Right atrium auricular region (tissue), 2 donors: ENCODE measurements around the gene CD80. TPM values are rescaled to one million over a fixed set of nuclear protein-coding genes. Genes with fewer than 3 reads are reported as not detected.
"Not testable (repeated sequence)": the region's sequence is repeated elsewhere in the genome, so short reads cannot be mapped to it uniquely, and the experiment has no call there.

ENCODE experiments used
- DNase-seq: peaks from one replicate; pipeline ENCODE4 v3.0.0-alpha.2; 2019; ENCODE audit warnings: low spot score
- H3K27ac ChIP-seq, 2 donors: fragments of 200-600 bp; sonication (generic); 1 replicate in 1 of 2; 2 replicates in 1 of 2; pipeline ENCODE4 v1.5.1; 2016 to 2019
- H3K27me3 ChIP-seq, 2 donors: fragments of 200-600 bp; sonication (generic); one replicate each; pipeline versions ENCODE4 v1.5.1 to v1.6.0; 2017 to 2019
- H3K36me3 ChIP-seq: fragments of 200-600 bp; sonication (generic); one replicate; pipeline ENCODE4 v1.5.1; 2016
- H3K4me1 ChIP-seq, 2 donors: fragments of 200-600 bp; sonication (generic); one replicate each; pipeline versions ENCODE4 v1.5.1 to v1.6.0; 2017 to 2019
- H3K4me3 ChIP-seq, 2 donors: fragments of 200-600 bp; sonication (generic); 1 replicate in 1 of 2; 2 replicates in 1 of 2; pipeline ENCODE4 v1.5.1; 2017 to 2019; ENCODE audit warnings: mild to moderate bottlenecking in 1 of 2, moderate library complexity in 1 of 2
- H3K9me3 ChIP-seq, 2 donors: fragments of 200-600 bp; sonication (generic); one replicate each; pipeline ENCODE4 v1.5.1; 2019
- CTCF ChIP-seq, 2 donors: fragments of 200-600 bp; sonication (generic); IDR thresholded peaks; one replicate each; pipeline ENCODE4 v1.5.1; 2019; ENCODE audit warnings: antibody characterized with exemption in 2 of 2
- total RNA-seq, 2 donors: library from RNA; depleted of rRNA; stranded (reverse); fragments of >200 nt; gene quantifications; one replicate each; pipeline ENCODE4 v1.1.0, GENCODE V29; 2016

Gene CD80
- total RNA-seq, 2 donors from 2014 or later, result 0.20 to 0.67 TPM

- Histone ChIP-seq H3K36me3 (no peaks in the 10 kb centered on the region), H3K4me1 (no peaks in the 10 kb centered on the region), H3K27me3 (no peaks in the 10 kb centered on the region), H3K9me3 (no peaks in the 10 kb centered on the region), H3K27ac (no peak overlapping the region), H3K4me3 (no peak overlapping the region)
- no peak for TF ChIP-seq CTCF (IDR thresholded peaks at IDR 0.05)
- DNase-seq, result no peak
Observed at GRCh38 chr3:119555929-119556328, 3.5 kb downstream of the CD80 start.

GRCh38 chr3:119555309-119555735 is 4.1 kb downstream of the CD80 start:
- Histone ChIP-seq H3K4me3 (no peak overlapping the region), H3K27ac (no peak overlapping the region), H3K4me1 (no peaks in the 10 kb centered on the region), H3K36me3 (no peaks in the 10 kb centered on the region), H3K9me3 (no peaks in the 10 kb centered on the region), H3K27me3 (no peaks in the 10 kb centered on the region)
- DNase-seq, result no peak
- TF ChIP-seq CTCF (IDR thresholded peaks at IDR 0.05), result no peak

- Histone ChIP-seq H3K27ac (no peak overlapping the region), H3K36me3 (no peaks in the 10 kb centered on the region), H3K9me3 (no peaks in the 10 kb centered on the region), H3K4me1 (no peaks in the 10 kb centered on the region), H3K27me3 (no peaks in the 10 kb centered on the region), H3K4me3 (no peak overlapping the region)
- no peak for DNase-seq
- TF ChIP-seq CTCF (IDR thresholded peaks at IDR 0.05), result no peak
Observed at GRCh38 chr3:119553823-119554415, 5.5 kb downstream of the CD80 start.

GRCh38 chr3:119552928-119553327 is 6.5 kb downstream of the CD80 start:
- H3K9me3 ChIP-seq, H3K36me3 ChIP-seq, DNase-seq, H3K27me3 ChIP-seq, H3K27ac ChIP-seq, H3K4me3 ChIP-seq, H3K4me1 ChIP-seq: not testable (repeated sequence)

GRCh38 chr3:119551598-119551997 is 7.8 kb downstream of the CD80 start:
- DNase-seq, result no peak
- H3K27ac ChIP-seq, result no peak overlapping the region

More at GRCh38 chr3:119551598-119551997, 7.8 kb downstream of the CD80 start:
- Histone ChIP-seq H3K27me3 (no peaks in the 10 kb centered on the region), H3K4me3 (no peak overlapping the region), H3K9me3 (no peaks in the 10 kb centered on the region), H3K36me3 (no peaks in the 10 kb centered on the region), H3K4me1 (no peaks in the 10 kb centered on the region)
- no peak for TF ChIP-seq CTCF (IDR thresholded peaks at IDR 0.05)
